GM19035 (cell line): Measurements from ENCODE around the gene MTMR1.

Experiments used
- ATAC-seq: cut with Tn5 transposase; IDR thresholded peaks from one replicate; pipeline ENCODE4 v1.9.1; 2021; ENCODE audit not compliant: unreplicated experiment

MTMR1 gene

DNA sequence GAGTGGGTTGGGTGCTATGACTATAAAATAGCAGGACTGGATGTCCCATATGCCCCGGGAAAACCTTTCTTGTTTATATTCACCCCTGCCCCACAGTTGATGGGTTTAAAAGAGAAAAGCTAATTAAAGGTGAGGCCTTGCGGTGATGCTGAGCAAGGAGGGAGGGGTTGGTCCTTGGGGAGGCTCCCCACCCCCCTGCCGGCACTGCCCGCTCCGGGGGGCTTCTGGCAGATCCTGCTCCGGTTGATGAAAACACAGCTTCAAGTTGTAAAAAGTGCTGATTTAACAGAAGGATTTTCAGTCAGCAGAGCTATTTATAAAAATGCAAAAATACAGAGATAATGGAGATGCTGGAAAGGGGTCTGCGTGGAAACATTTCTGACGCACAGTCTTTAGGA lies 68.6 kb downstream of the MTMR1 start:
- no peak for ATAC-seq

- no peak for ATAC-seq
Observed at GRCh38 chrX:150762258-150763165, 69.3 kb downstream of the MTMR1 start.

- ATAC-seq: no peak
Observed at GRCh38 chrX:150763303-150763797, 70.2 kb downstream of the MTMR1 start.

DNA sequence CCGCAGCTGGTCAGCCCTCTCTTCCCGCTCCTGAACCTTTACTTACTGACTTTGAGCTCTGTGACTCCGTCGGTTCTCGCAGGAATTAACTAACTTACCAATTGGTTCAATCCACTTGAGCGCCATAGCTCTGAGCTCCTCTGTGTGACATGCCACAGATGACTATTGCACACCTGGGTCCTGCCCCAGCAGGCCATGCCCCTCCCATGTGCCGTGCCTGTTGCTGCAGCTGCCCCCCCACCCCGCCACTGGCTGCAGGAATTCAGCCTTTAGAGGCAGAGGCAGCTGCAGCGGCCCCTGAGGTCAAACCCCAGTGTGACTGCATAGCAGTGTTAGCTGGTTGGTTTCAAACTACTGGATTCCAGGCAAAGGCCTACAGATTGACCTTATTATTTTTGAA lies 70.6 kb downstream of the MTMR1 start:
- no peak for ATAC-seq

GRCh38 chrX:150765237-150765636 lies 72.0 kb downstream of the MTMR1 start:
- ATAC-seq: no peak

DNA sequence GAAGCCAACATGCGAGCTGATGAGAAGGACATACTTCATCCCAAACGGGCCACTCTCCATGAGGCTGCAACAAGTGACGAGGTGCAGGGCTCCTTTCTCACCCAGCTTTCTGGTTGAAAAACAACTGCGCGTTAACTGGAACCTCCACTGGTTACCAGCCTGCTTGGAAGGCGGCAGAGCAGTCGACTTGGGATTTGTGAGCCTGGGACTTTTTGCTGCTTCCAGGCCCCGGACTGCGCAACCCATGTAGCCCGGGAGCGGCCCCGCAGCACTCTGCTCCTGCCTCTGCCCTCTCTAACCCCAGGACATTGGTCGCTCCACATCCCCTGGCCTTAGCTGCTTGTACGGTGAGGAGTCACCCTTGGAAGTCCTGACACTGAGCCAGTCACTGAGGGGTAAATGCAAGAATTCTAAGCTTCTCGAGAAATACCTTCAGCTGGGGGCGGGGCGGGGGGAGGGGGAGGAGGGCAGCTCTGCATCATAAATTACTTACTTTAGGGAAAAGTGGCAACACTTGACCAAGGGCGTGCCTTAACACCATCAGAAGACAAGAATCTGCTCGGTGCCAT lies 72.7 kb downstream of the MTMR1 start:
- ATAC-seq: no peak

GRCh38 chrX:150766351-150767044 lies 73.3 kb downstream of the MTMR1 start:
- no peak for ATAC-seq

- no peak for ATAC-seq
Observed at GRCh38 chrX:150767045-150767395, 73.8 kb downstream of the MTMR1 start.

DNA sequence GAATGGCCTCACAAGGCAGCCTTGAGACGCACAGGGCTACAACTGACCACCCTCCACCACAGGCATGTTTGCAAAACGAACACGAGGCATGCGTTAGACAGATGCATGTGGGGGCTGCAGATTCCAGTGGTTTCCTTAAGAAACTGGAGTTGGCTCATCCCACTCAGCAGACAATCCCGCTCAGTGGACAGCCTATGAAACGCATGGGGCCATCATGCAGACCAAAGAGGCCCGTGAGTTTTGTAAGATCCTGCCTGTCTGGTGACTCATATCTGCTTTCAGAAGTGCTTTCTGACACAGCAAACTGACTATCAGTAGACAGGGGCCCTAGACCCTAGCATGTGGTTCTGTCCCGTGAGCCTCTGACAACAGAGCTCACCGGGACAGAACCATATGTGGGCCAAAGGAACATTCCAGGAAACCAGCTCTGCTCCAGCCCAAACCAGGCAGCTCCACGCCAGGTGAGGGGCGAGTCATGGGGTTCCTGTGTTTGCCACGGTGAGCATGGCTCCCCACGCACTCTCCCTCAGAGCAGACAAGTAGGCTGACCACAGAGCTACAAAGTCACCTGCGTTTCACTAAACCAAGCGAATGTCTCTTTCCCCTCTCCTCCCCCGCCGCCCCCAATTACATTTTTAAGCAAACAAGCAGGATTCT lies 74.4 kb downstream of the MTMR1 start:
- peak; percentile 50 for ATAC-seq

GRCh38 chrX:150768132-150768485 lies 74.9 kb downstream of the MTMR1 start:
- ATAC-seq: no peak

DNA sequence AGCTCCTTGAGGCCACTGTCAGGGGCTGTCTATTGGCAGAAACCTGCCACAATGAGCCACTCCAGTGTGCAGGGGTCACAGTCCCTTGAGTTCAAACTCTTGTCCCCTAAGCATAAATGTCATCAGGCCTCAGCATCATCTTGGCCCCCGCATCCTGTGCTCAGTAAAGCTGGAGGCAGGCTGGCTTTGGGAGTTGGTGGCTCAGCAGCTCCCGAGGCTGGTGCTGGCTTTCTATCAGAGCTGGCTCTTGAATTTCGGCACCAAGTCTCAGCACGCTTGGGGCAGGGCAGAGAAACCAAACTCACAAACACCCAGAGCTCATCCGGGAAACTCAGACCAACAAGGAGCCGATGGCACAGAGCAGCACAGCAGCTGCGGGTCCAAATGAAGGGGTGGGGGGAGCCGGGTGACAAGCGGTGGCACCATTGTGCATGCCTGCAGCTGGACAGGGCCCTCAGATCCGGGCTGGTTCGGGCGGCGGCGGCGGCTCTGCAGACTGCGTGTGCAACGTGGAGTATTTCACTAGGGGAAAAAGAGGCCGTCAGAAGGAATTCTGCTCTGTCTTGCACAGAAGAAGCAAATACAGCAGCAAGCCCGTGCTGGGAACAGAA lies 75.5 kb downstream of the MTMR1 start:
- no peak for ATAC-seq

DNA sequence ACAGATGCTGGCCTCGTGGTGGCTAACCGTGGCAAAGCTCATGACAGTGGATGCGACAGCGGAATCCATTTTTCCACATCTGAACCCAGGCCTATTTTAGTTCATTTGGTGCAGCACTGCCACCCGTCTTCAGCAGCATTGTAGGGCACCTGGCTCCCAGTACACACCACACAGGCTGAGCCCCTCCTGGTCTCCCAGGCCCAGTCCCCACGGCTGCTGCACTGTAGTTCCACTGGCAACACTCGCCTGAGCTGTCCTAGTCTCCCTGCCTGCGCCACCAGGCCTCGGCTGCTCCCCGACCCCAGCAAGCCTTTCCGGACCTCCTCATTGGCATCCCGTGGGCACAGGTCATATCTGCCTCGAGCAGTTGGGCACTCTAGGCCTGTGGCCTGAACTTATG lies 76.2 kb downstream of the MTMR1 start:
- ATAC-seq: no peak

- no peak for ATAC-seq
Observed at GRCh38 chrX:150770623-150771022, 77.4 kb downstream of the MTMR1 start.

- ATAC-seq: no peak
Observed at GRCh38 chrX:150771116-150771515, 77.9 kb downstream of the MTMR1 start.

DNA sequence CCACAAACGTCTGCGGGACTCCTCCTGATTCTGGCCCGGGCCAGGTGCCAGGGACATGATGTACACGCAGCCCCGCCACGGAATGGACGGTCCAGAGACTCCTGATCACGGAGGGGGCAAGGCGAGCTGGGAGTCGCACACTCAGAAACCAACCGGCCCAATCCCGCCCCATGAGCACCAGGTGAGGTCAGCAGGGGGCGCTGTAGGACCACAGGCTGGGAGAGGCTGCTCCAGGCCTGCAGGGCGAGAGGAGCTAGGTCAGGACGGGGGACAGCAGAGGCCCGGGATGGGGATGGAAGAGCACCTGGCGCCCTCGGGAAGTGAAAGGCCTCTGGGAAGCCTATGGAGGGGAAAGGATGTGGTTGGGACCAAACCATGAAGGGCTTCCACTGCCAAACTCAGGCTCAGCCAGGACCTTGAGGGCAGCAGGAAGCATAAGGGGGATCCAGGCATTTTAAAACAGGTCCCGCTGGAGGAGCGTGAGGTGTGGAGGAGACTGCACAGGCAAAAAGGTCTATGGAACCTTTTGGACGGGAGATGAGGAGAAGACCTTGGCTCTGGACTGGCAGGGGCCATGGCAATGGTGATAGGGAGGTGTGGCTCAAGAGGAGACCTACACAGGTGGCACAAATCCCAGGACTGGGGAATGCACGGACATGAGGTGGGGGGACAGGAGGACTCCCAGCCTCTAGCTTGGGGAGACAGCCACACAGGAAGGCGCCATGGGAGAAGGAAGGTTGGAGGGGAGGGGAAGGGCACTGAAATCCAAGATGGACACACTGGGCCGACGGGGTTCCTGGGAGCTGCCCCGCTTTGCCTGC lies 79.2 kb downstream of the MTMR1 start:
- ATAC-seq: peak; percentile 84

GRCh38 chrX:150773117-150773516 lies 79.9 kb downstream of the MTMR1 start:
- no peak for ATAC-seq

DNA sequence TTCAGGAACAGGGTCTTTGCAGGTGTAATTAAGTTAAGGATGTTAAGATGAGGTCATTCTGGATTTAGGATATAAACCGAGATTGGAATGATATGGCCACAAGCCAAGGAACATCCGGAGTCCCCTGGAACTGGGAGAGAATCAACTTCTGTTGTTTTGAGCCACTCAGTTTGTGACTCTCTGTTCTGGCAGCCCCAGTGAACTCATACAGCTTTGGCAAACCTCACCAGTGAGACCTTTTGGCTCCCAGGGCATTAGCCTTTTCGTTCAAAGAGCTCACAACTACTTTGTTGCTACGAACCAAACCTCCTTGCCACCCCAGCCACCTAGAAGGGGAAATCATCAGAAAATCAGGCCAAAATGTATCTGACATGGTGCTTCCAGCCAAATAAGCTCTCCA lies 80.4 kb downstream of the MTMR1 start:
- ATAC-seq: no peak

DNA sequence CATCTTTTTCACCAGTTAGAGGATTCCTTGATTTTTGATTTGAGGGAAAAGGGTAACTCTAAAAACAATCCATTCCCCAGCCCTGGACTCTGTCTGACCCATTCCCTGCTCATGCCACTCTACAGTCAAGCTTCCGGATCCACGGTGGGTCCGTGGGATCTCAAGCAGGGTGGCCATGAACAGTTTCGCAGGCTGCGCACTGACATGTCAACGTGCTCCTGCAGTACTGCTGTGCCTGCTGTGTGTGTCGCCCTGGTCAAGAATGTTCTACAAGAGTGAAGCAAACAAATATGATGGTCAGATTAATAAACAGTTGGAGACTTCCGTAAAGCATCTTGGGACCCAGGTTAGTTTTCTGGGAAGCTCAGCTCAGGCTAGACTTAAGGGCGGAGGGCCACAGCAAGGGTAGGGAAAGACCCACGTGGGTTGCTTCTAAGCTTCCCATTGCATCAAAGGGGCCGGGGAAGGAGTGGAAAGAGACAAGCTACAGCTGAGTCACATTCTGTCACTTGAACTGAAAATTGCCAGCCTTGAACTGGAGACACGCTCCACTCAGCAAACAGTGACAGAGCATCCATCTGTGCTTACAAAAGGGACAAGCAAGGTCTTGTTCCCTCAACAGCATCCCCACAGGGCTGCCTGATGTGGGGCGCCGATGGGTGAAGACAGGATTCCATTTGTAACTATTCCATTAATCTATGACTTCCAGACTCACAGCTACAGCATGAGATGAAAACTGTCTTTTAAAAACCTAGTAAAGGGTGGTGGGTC lies 81.8 kb downstream of the MTMR1 start:
- no peak for ATAC-seq

- no peak for ATAC-seq
Observed at GRCh38 chrX:150775569-150776350, 82.6 kb downstream of the MTMR1 start.
